22Rv1 (cell line): ENCODE measurements around the gene RASSF1.
A peak's percentile ranks its signal among the peaks of the same experiment; 100 is the strongest.

Source experiments
- H3K27ac ChIP-seq: fragments of 450-650 bp; 2 replicates; pipeline ENCODE4 v1.5.1; 2017
- CTCF ChIP-seq: fragments of 450-650 bp; IDR thresholded peaks from 2 replicates; pipeline ENCODE4 v1.5.1; 2017; ENCODE audit warnings: mild to moderate bottlenecking
- ZFX ChIP-seq: fragments of 450-650 bp; IDR thresholded peaks from 2 replicates; pipeline ENCODE4 v1.6.1; 2017; ENCODE audit warnings: antibody characterized with exemption, borderline replicate concordance

Gene RASSF1

GRCh38 chr3:50322386-50323091 lies 18.1 kb downstream of the RASSF1 start, which contains the start of gene HYAL2:
Gene HYAL2, minus strand, starts transcription at chr3:50322745. Its CDS starts 2,256 bp downstream, at chr3:50320489.
- no peak for TF ChIP-seq CTCF
- no peak for TF ChIP-seq ZFX
- H3K27ac ChIP-seq, result peak within 1 kb of the TSS; percentile 85

GRCh38 chr3:50322115-50322385 lies 18.6 kb downstream of the RASSF1 start:
- TF ChIP-seq ZFX (no peak), CTCF (no peak; the same call in 1 of the 2 replicates)
- peak overlapping the region; percentile 85 for H3K27ac ChIP-seq

- TF ChIP-seq ZFX (no peak), CTCF (peak; percentile 73)
- peak overlapping the region; percentile 85 for H3K27ac ChIP-seq
Observed at GRCh38 chr3:50321336-50322114, 19.1 kb downstream of the RASSF1 start.

GRCh38 chr3:50320853-50321335 lies 19.7 kb downstream of the RASSF1 start:
- no peak for TF ChIP-seq CTCF
- no peak for TF ChIP-seq ZFX
- H3K27ac ChIP-seq, result peak overlapping the region; percentile 85

- peak overlapping the region; percentile 85 for H3K27ac ChIP-seq
- TF ChIP-seq ZFX (no peak), CTCF (no peak; the same call in 1 of the 2 replicates)
Observed at GRCh38 chr3:50319894-50320625, 20.6 kb downstream of the RASSF1 start.

GRCh38 chr3:50319181-50319893 lies 21.3 kb downstream of the RASSF1 start:
- TF ChIP-seq CTCF, result no peak
- TF ChIP-seq ZFX, result no peak
- H3K27ac ChIP-seq, result peak overlapping the region; percentile 85; the same call in 1 of the 2 replicates
